Dermis lymphatic vessel endothelial cell (primary cell): ENCODE results near the gene CPNE9. TPM values are rescaled to one million over a fixed set of nuclear protein-coding genes. Genes with fewer than 3 reads are reported as not detected.

Source experiments
- total RNA-seq: library from RNA; depleted of rRNA; stranded (reverse); fragments of >200 nt; gene quantifications from 2 replicates; pipeline ENCODE4 v1.2.1, GENCODE V29; 2014

The CPNE9 gene
- not detected in 2 replicates for total RNA-seq

GRCh38 chr3:9703736-9704346 lies at the start of gene CPNE9:
TSS of gene CPNE9 (plus strand) at chr3:9703833. CDS start at chr3:9703997, 164 bp downstream.

DNA sequence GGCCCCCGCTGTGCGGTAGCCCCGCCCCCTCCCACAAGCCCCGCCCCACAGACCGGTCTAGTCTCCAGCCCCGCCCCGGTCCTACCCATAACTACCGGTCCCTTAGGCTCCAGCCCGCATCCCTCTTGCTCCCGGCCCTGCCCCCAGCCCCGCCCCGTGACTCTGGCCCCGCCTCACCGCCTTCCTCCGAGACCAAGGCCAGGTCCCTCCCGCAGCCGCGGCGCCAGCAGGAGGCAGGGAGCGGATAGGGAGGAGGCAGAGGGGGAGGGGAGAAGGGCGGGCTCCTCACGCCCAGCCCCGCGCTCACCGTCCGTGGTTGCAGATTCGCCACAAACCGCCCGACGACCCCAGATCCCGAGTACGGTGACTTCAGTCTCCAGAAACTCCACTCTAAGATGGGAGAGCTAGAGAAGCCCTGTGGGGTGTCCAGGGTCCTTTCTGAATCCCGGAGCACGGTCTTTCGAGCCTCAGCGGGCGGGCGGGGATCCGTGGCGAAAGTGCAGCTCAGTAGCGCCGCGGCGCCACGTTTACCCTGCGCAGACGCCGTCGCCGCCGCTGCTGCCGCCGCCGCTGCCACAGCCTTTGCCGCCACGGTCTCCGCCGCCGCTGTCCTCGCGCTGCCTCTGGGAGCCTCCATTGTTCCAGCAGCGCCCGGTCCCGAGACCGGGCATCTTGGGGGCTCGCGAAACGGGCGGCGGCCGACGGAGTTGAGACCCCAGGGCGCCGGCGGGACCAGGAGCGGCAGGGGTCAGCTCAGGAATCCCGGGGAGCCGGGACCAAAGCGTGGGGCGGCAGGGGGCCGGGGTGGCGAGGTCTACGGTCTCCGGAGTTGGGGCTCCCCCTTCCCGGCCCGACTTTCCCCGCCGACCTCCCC lies 27.8 kb downstream of the CPNE9 start, which contains the start of gene BRPF1:
Gene BRPF1 (plus strand): TSS at position 530 of the 874 bp plus-strand sequence. CDS start 2,406 bp downstream, outside the sequence.

DNA sequence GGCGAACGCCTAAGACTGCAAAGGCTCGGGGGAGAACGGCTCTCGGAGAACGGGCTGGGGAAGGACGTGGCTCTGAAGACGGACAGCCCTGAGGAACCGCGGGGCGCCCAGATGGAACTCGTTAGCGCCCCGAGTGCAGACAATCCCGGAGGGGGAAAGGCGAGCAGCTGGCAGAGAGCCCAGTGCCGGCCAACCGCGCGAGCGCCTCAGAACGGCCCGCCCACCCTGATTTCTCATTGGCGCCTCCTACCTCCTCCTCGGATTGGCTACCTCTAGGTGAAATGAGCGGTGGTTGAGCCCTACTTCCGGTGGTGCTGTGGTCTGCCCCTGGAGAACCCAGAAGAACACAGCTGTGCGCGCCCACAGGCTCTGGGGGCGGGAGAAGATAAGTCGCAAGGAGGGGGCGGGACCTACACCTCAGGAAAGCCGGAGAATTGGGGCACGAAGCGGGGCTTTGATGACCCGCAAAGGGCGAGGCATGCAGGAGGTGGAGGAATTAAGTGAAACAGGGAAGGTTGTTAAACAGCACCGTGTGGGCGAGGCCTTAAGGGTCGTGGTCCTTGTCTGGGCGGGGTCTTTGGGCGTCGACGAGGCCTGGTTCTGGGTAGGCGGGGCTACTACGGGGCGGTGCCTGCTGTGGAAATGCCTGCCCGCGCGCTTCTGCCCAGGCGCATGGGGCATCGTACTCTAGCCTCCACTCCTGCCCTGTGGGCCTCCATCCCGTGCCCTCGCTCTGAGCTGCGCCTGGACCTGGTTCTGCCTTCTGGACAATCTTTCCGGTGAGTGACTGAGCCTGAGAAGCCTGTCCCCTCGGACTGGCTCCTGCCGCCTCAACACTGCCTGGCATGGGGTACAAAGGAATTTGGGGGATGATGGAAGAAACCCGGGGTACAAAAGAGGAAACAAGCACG lies 46.3 kb downstream of the CPNE9 start, which contains the start of gene OGG1:
Gene OGG1 (plus strand): TSS at position 308 of the 911 bp plus-strand sequence. CDS start 335 bp downstream, at position 643.

DNA sequence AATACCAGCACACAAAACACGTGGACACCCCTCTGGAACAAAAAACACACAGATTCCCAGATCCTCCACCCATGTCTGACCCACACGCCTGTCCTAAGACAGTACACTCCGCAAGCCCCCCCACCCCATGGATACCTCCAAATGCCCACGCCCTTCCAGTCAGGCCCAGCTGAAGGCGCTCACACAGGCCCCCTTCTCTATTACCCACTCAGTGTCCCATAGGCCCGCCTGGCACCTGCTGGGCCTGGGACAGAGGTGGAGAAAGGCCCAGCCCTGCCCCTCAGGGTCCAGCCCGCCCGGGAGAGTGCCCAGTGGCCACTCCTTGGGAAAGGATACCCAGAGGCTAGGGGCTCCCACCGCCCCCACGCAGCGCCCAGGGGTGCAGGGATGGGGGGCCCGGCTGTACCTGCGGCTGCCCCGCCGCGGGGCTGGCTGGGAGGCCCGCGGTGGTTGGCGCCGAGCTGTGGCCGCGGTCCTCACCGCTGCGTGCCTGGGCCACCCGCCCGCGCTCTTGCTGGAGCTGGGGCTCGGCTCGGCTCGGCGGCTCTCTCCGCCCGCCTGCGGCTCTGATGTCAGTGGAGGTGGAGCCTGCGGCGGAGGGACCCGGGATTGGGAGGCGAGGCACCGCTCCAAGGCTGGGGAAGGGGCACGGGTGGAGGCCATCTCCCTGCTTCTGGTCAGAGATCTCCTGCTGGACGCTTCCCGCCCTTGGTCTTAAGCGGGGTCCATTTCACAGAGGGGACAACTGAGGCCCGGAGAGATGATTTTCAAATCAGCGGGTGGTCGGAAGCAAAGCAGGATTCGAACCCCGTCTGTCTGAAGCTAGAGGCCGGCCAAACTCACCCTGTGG lies 66.0 kb downstream of the CPNE9 start, which contains the start of gene CAMK1:
Gene CAMK1 (minus strand): TSS at position 522 of the 850 bp plus-strand sequence. CDS start 2,198 bp downstream, outside the sequence.

Other genes with a start within 250 kb of the CPNE9 start
- under 0.01 TPM in 1 of 2 replicates, not detected in the other for gene LHFPL4, start 150.0 kb upstream of the CPNE9 start, total RNA-seq
- gene MTMR14, start 54.3 kb upstream of the CPNE9 start, total RNA-seq, result 58.4 and 65.9 TPM in 2 replicates
- 14.6 and 19.1 TPM in 2 replicates for gene BRPF1, start 27.9 kb downstream of the CPNE9 start, total RNA-seq
- 11.9 and 14.4 TPM in 2 replicates for gene OGG1, start 46.1 kb downstream of the CPNE9 start, total RNA-seq
- 23.9 and 27.6 TPM in 2 replicates for gene CAMK1, start 66.1 kb downstream of the CPNE9 start, total RNA-seq
- 22.0 and 24.7 TPM in 2 replicates for gene TADA3, start 88.6 kb downstream of the CPNE9 start, total RNA-seq
- gene ARPC4, start 89.2 kb downstream of the CPNE9 start, total RNA-seq, result 284 and 296 TPM in 2 replicates
- 5.8 and 6.0 TPM in 2 replicates for gene TTLL3, start 106.4 kb downstream of the CPNE9 start, total RNA-seq
- gene RPUSD3, start 140.2 kb downstream of the CPNE9 start, total RNA-seq, result 14.1 and 18.9 TPM in 2 replicates
- gene CIDEC, start 176.4 kb downstream of the CPNE9 start, total RNA-seq, result not detected in 2 replicates
- 24.7 and 29.1 TPM in 2 replicates for gene JAGN1, start 186.8 kb downstream of the CPNE9 start, total RNA-seq
- gene IL17RE, start 199.0 kb downstream of the CPNE9 start, total RNA-seq, result 0.09 and 0.11 TPM in 2 replicates
- gene IL17RC, start 213.3 kb downstream of the CPNE9 start, total RNA-seq, result 17.4 and 20.3 TPM in 2 replicates
- gene CRELD1, start 230.0 kb downstream of the CPNE9 start, total RNA-seq, result 32.6 and 35.7 TPM in 2 replicates
- gene PRRT3, start 248.6 kb downstream of the CPNE9 start, total RNA-seq, result 0.52 and 0.54 TPM in 2 replicates